GM21528 (cell line): ENCODE measurements around the gene AFAP1.
"Not testable (repeated sequence)": the region's sequence is repeated elsewhere in the genome, so short reads cannot be mapped to it uniquely, and the experiment has no call there.

ENCODE experiments used
- ATAC-seq: cut with Tn5 transposase; IDR thresholded peaks from one replicate; pipeline ENCODE4 v1.9.1; 2021; ENCODE audit warnings: mild to moderate bottlenecking, moderate library complexity; ENCODE audit not compliant: unreplicated experiment, low FRiP score

Gene AFAP1

GRCh38 chr4:7950301-7951092 is 10.8 kb upstream of the AFAP1 start:
- ATAC-seq, result no peak

- ATAC-seq, result no peak
Observed at GRCh38 chr4:7949759-7950158, 10.1 kb upstream of the AFAP1 start.

- no peak for ATAC-seq
Observed at GRCh38 chr4:7947927-7948326, 8.3 kb upstream of the AFAP1 start.

- ATAC-seq, result no peak
Observed at GRCh38 chr4:7945709-7946380, 6.2 kb upstream of the AFAP1 start.

- ATAC-seq, result no peak
Observed at GRCh38 chr4:7944599-7945220, 5.0 kb upstream of the AFAP1 start.

GRCh38 chr4:7943688-7944087 is 4.0 kb upstream of the AFAP1 start:
- not testable (repeated sequence) for ATAC-seq

GRCh38 chr4:7943211-7943610 is 3.5 kb upstream of the AFAP1 start:
- ATAC-seq, result no peak

GRCh38 chr4:7941965-7942496 is 2.4 kb upstream of the AFAP1 start:
- no peak for ATAC-seq

- no peak for ATAC-seq
Observed at GRCh38 chr4:7941111-7941964, 1.7 kb upstream of the AFAP1 start.

GRCh38 chr4:7938609-7939376 is 868 bp downstream of the AFAP1 start:
- ATAC-seq, result no peak

- no peak for ATAC-seq
Observed at GRCh38 chr4:7938266-7938608, 1.4 kb downstream of the AFAP1 start.

- no peak for ATAC-seq
Observed at GRCh38 chr4:7937006-7937405, 2.7 kb downstream of the AFAP1 start.

GRCh38 chr4:7933651-7934510 is 5.8 kb downstream of the AFAP1 start:
- no peak for ATAC-seq

GRCh38 chr4:7932287-7932686 is 7.4 kb downstream of the AFAP1 start:
- ATAC-seq, result no peak

- ATAC-seq, result no peak
Observed at GRCh38 chr4:7929118-7929951, 10.3 kb downstream of the AFAP1 start.

- ATAC-seq, result no peak
Observed at GRCh38 chr4:7928711-7929110, 10.9 kb downstream of the AFAP1 start.

GRCh38 chr4:7926822-7927221 is 12.8 kb downstream of the AFAP1 start:
- ATAC-seq, result no peak

GRCh38 chr4:7924570-7924969 is 15.1 kb downstream of the AFAP1 start:
- ATAC-seq, result no peak
